HL-60 (cell line): ENCODE data around the gene ALG12.

ENCODE experiments used
- DNase-seq, 2 experiments: peaks; one replicate each; pipeline ENCODE4 v3.0.0-alpha.2; 2010 to 2020; ENCODE audit warnings: low read depth in 1 of 2, low spot score in 1 of 2
- H3K27ac ChIP-seq: fragments of 250-450 bp; sonication (Bioruptor Pico); replicated peaks from 2 replicates; pipeline ENCODE4 v1.5.1; 2020; ENCODE audit warnings: mild to moderate bottlenecking, moderate library complexity
- H3K27me3 ChIP-seq: fragments of 250-450 bp; sonication (Bioruptor Pico); 2 replicates; pipeline ENCODE4 v1.5.1; 2021; ENCODE audit warnings: mild to moderate bottlenecking, moderate library complexity; ENCODE audit not compliant: insufficient read depth, poor library complexity, severe bottlenecking
- H3K4me3 ChIP-seq: replicated peaks from 2 replicates; pipeline ENCODE4 v1.5.1; 2011; ENCODE audit warnings: mild to moderate bottlenecking, control low read depth, low read length; ENCODE audit not compliant: insufficient read depth
- GABPA ChIP-seq: IDR thresholded peaks from 2 replicates; pipeline ENCODE4 v1.6.1; 2012; ENCODE audit warnings: low read depth
- POLR2AphosphoS5 ChIP-seq: IDR thresholded peaks from 2 replicates; pipeline ENCODE4 v1.6.1; 2012; ENCODE audit warnings: low read depth
- SPI1 ChIP-seq: IDR thresholded peaks from 2 replicates; pipeline ENCODE4 v1.6.1; 2012; ENCODE audit warnings: low read depth, mild to moderate bottlenecking, borderline replicate concordance
- TF ChIP-seq, protein P1 (sequence below): IDR thresholded peaks from one replicate; pipeline ENCODE4 v1.5.1; 2011; ENCODE audit warnings: low read length, control low read depth, inconsistent platforms; ENCODE audit not compliant: insufficient read depth
- TF ChIP-seq, protein P2 (sequence below): IDR thresholded peaks from 2 replicates; pipeline ENCODE4 v1.6.1; 2012; ENCODE audit warnings: low read depth; ENCODE audit not compliant: insufficient replicate concordance

Gene ALG12

DNA sequence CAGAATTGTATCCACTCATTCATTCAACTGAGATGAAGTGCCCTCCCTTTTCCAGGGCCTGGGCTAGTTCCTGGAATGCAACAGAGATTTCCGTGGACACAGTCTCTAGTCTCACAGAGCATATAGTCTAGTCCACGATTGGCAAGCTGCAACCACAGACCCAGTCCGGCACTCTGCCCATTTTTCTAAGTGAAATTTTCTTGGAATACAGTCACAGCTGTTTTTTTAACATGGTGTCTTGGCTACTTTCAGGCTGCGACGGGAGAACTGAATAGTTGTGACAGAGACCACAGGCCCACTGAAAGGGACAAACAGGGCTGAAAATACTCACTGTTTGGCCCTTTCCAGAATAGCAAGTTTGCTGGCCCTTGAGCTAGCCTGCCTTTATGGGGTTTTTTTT lies 29.2 kb downstream of the ALG12 start:
- no peak overlapping the region for H3K4me3 ChIP-seq
- no peak for TF ChIP-seq POLR2AphosphoS5
- TF ChIP-seq SPI1 = no peak
- TF ChIP-seq, protein P1, sequence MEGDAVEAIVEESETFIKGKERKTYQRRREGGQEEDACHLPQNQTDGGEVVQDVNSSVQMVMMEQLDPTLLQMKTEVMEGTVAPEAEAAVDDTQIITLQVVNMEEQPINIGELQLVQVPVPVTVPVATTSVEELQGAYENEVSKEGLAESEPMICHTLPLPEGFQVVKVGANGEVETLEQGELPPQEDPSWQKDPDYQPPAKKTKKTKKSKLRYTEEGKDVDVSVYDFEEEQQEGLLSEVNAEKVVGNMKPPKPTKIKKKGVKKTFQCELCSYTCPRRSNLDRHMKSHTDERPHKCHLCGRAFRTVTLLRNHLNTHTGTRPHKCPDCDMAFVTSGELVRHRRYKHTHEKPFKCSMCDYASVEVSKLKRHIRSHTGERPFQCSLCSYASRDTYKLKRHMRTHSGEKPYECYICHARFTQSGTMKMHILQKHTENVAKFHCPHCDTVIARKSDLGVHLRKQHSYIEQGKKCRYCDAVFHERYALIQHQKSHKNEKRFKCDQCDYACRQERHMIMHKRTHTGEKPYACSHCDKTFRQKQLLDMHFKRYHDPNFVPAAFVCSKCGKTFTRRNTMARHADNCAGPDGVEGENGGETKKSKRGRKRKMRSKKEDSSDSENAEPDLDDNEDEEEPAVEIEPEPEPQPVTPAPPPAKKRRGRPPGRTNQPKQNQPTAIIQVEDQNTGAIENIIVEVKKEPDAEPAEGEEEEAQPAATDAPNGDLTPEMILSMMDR = no peak
- TF ChIP-seq, protein P2, sequence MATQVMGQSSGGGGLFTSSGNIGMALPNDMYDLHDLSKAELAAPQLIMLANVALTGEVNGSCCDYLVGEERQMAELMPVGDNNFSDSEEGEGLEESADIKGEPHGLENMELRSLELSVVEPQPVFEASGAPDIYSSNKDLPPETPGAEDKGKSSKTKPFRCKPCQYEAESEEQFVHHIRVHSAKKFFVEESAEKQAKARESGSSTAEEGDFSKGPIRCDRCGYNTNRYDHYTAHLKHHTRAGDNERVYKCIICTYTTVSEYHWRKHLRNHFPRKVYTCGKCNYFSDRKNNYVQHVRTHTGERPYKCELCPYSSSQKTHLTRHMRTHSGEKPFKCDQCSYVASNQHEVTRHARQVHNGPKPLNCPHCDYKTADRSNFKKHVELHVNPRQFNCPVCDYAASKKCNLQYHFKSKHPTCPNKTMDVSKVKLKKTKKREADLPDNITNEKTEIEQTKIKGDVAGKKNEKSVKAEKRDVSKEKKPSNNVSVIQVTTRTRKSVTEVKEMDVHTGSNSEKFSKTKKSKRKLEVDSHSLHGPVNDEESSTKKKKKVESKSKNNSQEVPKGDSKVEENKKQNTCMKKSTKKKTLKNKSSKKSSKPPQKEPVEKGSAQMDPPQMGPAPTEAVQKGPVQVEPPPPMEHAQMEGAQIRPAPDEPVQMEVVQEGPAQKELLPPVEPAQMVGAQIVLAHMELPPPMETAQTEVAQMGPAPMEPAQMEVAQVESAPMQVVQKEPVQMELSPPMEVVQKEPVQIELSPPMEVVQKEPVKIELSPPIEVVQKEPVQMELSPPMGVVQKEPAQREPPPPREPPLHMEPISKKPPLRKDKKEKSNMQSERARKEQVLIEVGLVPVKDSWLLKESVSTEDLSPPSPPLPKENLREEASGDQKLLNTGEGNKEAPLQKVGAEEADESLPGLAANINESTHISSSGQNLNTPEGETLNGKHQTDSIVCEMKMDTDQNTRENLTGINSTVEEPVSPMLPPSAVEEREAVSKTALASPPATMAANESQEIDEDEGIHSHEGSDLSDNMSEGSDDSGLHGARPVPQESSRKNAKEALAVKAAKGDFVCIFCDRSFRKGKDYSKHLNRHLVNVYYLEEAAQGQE = no peak
- no peak for TF ChIP-seq GABPA
- DNase-seq = no peak
- no peaks in the 10 kb centered on the region for H3K27me3 ChIP-seq
- H3K27ac ChIP-seq = no peak overlapping the region

DNA sequence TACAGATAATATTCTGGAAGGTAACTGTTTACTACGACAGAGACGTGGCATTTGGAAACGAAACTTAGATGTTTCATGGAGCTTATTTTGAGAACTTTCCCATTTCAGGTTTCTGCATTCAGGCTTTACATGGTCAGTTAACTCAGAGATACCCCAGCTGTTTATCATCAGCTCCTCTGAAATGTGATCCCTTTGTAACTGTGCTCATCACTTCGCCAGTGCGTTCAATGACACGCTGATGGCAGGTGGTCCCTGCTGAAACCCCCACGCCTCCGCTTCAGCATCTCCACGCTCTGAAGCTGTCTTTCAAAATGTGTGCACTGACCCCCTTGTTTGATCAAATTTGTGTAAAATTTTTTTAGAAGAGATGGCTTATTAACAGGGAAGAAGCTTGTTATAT lies 30.5 kb downstream of the ALG12 start:
- Histone ChIP-seq H3K4me3 (no peak overlapping the region), H3K27ac (no peak overlapping the region), H3K27me3 (no peaks in the 10 kb centered on the region)
- DNase-seq = no peak
- no peak for TF ChIP-seq GABPA
- TF ChIP-seq, protein P2 = no peak
- TF ChIP-seq POLR2AphosphoS5 = no peak
- TF ChIP-seq, protein P1 = no peak
- TF ChIP-seq SPI1 = no peak

DNA sequence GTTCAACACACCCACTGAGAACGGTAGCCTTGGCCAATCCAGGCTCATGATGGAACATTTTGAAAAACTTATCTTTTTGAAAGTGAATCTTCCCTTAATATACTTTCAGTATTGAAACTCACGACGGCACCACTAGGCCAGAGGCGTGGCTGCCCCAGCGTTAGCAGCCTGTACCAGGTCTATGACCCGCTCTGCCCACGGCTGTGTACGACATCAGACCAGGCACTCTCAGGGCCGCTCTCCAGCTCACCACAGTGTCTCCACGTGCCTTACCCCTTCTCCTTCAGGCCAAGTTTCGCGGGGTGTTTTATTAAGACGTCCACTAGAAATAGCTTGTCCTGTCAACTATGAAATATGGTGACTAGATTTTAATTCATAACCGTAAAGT lies 31.2 kb downstream of the ALG12 start:
- no peak for DNase-seq
- Histone ChIP-seq H3K27ac (no peak overlapping the region), H3K4me3 (no peak overlapping the region), H3K27me3 (no peaks in the 10 kb centered on the region)
- TF ChIP-seq, protein P1 = no peak

DNA sequence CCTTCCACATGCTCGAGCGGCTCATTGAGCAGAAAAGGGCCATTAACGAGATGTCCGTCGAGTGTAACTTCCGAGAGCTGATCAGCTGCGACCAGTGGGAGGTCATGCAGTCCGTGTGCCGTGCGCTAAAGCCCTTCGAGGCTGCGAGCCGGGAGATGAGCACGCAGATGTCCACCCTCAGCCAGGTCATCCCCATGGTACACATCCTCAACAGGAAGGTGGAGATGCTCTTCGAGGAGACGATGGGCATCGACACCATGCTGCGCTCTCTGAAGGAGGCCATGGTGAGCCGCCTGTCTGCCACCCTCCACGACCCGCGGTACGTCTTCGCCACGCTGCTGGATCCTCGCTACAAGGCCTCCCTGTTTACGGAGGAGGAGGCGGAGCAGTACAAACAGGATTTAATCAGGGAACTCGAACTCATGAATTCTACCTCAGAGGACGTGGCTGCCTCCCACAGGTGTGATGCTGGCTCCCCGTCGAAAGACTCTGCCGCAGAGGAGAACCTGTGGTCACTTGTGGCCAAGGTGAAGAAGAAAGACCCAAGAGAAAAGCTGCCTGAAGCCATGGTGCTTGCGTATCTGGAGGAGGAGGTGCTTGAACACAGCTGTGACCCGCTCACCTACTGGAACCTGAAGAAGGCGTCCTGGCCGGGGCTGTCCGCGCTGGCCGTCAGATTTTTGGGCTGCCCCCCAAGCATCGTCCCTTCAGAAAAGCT lies 31.7 kb downstream of the ALG12 start:
- Histone ChIP-seq H3K27ac (no peak overlapping the region), H3K27me3 (no peaks in the 10 kb centered on the region), H3K4me3 (no peak overlapping the region)
- TF ChIP-seq POLR2AphosphoS5 = no peak
- DNase-seq = no peak
